HG02943 (cell line): ENCODE data around the gene TMEM97.
"Not testable (repeated sequence)": the region's sequence is repeated elsewhere in the genome, so short reads cannot be mapped to it uniquely, and the experiment has no call there.

Experiments
- ATAC-seq: cut with Tn5 transposase; IDR thresholded peaks from one replicate; pipeline ENCODE4 v1.9.1; 2021; ENCODE audit warnings: mild to moderate bottlenecking, low read depth, moderate library complexity; ENCODE audit not compliant: unreplicated experiment

The TMEM97 gene

DNA sequence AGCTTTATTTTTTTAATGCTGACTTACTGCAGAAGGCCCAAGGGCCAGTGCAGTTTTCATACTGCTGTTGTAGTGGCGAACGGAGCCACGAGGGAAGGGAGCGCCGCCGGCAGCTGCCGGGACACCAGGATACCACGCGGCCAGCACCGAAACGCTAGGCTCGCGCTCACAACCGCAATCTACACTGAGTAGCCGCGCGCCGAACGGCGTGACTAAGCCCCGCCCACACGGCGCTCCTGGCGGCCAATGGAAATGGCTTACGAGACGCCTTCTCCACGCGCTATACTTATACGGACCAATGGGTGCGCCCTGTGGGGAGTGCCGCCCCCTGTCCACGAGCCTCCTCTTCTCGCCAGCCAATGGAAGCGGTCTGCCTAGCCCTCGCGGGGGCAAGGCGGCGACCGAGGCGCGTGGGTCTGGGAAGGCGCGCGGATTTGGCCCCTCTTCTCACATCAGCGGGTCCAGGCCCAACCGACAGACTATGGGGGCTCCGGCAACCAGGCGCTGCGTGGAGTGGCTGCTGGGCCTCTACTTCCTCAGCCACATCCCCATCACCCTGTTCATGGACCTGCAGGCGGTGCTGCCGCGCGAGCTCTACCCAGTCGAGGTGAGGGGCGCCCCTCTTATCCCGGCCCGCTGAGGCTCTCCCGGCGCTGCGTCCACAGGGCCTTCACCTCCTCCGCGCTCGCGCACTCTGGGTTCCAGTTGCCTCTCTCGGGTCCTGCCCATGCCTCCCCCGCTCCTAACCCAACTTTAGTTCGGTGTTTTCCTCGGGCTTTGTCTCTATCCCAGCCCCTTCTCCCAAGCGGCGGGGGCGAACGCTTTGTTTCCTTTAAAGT lies at the start of gene TMEM97:
Gene TMEM97, plus strand, starts transcription at position 442 of the 839 bp plus-strand sequence. Its CDS starts 40 bp downstream, at position 482.
- ATAC-seq: peak; percentile 94

DNA sequence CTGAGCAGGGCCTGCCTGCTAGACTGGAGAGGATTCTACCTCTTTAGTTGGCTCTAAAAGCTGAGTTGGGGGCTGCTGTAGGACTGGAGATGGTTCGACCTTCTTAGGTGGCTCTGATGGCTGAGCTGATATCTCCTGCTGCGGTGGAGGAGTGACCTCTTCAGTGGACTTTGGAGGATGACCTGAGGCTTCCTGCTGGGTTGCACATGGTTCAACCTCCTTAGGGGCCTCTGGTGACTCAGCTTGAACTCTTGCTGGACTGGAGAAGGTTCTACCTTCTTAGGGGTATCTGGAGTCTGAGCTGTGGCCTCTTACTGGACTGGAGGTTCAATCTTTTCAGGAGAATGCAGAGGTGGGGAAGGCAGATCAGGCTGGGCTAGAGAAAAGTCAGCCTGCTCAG lies 48.9 kb upstream of the TMEM97 start:
- ATAC-seq: no peak

DNA sequence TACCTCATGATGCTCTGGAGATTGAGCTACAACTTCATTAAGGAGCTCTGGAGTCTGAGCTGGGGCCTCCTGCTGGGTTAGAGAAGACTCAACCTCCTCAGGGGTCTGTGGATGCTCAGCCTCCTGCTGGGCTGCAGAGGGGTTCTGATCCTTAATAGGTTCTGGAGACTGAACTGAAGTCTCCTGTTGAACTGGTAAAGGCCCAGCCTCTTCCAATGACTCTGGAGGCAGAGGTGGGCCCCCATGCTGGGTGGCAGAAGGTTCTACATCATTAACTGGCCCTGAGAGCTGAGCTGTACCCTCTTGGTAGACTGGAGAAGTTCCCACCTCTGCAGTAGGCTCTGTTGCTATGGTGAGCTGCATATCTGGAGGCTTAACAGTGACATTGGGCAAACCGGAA lies 48.1 kb upstream of the TMEM97 start:
- no peak for ATAC-seq

DNA sequence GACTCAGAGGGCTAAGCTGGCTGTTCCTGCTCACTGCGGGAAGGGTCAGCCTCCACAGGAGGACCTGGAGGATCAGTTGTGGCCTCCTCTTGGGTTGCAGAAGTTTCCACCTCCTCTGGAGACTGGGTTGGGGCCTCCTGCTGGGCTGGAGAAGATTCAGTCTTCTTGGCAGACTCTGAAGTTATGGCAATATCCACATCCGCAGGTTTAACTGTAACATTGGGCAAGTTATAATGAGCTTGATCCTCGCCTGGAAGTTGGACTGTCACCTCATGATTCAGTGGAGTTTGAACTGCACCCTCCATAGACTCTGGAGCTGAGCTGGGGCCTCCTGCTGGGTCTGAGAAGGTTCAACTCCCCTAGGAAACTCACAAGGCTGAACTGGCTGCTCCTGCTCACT lies 47.6 kb upstream of the TMEM97 start:
- no peak for ATAC-seq

- no peak for ATAC-seq
These were observed 46.8 kb upstream of the TMEM97 start for GRCh38 chr17:28272166-28272565.

GRCh38 chr17:28273341-28273740 lies 45.7 kb upstream of the TMEM97 start:
- ATAC-seq: not testable (repeated sequence)

GRCh38 chr17:28274591-28275265 lies 44.3 kb upstream of the TMEM97 start:
- ATAC-seq: no peak

GRCh38 chr17:28276011-28276410 lies 43.0 kb upstream of the TMEM97 start:
- ATAC-seq: no peak

DNA sequence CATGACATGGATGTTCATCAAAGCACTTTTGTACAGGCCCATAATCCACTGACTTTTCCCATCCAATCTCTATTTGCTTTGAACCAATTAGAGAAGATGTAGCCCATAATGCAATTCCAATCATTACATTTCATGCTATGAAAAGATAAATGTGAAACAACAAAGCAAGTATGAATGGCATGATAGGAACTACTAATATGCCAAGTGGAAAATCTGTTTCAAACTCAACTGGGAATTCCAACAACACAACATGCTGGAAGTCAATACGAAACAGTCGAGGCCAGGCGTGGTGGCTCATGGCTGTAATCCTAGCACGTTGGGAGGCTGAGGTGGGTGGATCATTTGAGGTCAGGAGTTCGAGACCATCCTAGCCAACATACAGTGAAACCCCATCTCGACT lies 39.6 kb upstream of the TMEM97 start:
- ATAC-seq: no peak

GRCh38 chr17:28280826-28281225 lies 38.2 kb upstream of the TMEM97 start:
- no peak for ATAC-seq

DNA sequence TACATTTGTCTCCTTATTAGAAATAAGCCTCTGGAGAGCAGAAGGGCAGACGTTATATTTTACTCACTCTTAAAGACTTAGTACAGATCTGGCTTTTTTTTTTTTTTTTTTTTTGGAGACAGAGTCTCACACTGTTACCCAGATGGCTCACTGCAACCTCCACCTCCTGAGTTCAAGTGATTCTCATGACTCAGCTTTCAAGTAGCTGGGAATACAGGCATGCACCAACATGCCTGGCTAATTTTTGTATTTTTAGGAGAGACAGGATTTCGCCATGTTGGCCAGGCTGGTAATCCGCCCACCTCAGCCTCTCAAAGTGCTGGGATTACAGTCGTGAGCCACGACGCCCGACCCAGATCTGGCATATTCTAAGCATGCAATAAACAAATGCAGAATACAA lies 36.4 kb upstream of the TMEM97 start:
- ATAC-seq: no peak

- ATAC-seq: no peak
These were observed 33.0 kb upstream of the TMEM97 start for GRCh38 chr17:28285965-28286364.

DNA sequence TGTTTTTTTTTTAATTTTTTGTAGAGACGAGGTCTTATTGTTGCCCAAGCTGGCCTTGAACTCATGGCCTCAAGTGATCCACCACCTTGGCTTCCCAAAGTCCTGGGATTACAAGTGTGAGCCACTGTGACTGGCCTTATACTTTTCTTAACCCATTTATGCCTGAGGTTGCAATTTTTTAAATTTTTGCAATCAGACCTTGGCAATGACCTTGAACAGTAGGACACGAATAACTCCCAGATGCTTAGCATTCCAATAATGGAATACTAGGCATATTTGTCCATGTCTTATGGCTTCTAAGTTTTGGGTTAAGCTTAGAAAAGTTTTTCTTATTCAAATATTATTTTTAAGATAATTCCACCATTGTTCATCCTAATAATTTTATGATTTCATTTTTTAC lies 28.3 kb upstream of the TMEM97 start:
- ATAC-seq: no peak

DNA sequence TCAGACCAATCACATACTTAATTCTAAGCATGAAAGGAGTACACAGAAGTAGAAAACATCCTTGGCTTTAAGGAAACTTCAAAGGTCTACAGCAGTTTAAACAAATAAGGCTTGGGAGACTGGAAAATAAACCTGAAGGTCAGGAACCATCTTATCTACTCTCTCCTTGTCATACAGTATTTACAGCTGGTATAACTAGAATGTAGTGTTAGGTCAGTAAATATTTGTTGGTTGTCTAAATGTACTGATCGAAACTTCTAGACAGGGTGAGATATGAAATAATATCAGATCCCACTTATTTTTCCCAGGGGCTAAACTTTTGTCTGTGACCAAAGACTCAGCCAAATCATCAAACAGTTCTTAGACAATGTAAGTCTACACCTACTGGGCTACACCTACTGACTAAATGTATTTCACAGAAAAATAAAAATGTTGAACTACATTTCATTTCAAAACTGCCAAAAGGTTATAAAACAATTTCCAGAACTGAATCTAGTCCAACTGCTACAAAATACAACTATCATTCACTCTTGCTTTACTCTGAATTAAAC lies 27.1 kb upstream of the TMEM97 start:
- ATAC-seq: no peak

DNA sequence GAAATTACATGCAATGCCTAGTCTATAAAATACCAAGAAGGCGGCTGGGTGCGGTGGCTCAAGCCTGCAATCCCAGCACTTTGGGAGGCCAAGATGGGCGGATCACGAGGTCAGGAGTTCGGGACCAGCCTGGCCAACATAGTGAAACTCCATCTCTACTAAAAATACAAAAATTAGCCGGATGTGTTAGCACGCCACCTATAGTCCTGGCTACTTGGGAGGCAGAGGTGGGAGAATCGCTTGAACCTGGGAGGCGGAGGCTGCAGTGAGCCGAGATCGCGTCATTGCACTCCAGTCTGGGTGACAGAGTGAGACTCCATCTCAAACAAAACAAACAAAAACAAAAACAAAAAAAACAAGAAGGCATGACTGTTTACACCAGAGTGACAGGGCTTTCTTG lies 26.1 kb upstream of the TMEM97 start:
- not testable (repeated sequence) for ATAC-seq

DNA sequence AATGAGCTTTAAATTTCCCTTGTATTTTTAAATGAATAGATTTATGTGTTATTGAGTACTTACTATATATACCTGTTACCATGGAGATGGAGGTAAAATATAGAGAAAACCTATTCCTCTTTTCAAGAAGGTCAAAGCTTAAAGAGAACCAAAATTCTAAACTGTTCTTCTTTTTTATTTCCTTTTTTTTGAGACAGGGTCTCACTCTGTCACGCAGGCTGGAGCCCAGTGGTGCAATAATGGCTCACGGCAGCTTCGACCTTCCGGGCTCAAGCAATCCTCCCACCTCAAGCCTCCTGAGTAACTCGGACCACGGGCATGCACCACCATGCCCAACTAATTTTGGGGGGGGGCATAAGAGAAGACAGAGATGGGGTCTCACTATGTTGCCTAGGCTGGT lies 25.0 kb upstream of the TMEM97 start:
- no peak for ATAC-seq

DNA sequence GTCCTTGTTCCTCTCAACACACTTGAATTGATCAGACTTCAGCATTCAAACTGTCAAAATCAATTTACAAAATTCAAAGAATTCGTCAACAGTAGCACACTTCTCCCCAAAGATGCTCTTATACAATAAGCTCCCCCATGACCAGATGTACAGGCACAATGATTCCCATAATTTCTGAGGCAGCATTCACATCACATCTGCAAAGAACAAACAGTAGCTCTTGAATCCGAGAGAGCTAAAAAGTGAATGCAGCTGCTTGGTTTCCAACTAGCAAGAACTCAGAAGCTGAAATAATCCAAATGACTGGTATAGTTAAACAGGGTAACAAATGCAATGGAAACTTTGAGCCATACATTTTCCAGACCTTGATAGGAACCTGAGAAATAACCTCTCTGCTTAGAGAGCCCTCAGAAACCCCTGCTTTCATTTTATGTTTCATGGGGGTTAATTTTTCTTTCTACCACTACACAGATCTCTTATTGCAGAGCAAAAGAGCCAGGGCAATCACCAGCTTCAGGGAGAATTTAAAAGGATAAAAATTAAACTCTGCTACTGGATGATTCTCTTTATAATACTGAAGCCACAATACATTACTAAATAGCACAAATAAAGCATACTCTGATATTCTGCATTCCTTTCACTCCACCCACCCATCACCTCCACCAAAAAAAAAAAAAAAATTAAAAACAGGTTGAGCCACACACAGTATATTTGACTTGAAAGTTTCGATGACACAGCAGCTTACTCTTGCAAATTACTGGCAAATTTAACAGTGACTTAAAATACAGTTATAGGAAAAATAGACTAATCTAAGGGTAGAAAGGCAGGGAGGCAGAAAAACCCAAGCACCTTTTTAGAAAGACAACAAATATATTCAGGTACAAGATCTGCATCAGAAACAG lies 23.1 kb upstream of the TMEM97 start:
- ATAC-seq: no peak

DNA sequence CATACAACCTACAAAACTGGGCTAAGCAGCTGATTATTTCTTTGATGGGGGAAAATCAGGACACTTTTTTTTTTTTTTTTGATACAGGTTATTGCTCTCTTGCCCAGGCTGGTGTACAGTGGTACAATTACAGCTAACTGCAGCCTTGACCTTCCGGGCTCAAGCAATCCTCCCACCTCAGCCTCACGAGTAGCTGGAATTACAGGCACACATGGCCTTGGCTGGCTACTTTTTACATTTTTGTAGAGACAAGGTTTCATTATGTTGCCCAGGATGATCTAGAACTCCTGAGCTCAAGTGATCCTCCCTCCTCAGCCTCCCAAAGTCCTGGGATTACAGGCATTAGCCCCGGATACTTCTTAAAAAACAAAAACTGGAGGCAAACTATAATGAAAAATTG lies 20.6 kb upstream of the TMEM97 start:
- no peak for ATAC-seq

DNA sequence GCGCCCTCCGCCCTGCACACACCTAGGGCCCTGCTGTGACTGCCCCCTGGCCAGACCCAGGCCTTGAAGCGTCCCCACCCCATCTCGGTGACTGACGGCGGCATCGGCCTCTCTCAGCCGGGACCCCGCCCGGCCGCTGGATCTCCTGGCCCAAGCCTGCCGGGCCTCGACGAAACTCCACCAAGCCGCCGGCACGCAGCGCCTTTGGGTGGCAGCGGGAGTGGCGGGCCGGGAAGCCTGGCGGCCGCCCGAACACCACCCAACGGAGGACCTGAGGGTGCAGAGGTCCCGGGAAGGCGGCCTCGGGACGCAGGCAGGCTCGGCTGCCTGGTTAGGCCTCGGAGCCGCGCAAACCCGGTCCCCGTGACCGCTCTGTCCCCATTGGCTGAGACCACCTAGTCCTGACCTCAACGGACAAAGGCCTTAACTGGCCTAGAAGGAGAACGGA lies 12.0 kb upstream of the TMEM97 start:
- no peak for ATAC-seq

DNA sequence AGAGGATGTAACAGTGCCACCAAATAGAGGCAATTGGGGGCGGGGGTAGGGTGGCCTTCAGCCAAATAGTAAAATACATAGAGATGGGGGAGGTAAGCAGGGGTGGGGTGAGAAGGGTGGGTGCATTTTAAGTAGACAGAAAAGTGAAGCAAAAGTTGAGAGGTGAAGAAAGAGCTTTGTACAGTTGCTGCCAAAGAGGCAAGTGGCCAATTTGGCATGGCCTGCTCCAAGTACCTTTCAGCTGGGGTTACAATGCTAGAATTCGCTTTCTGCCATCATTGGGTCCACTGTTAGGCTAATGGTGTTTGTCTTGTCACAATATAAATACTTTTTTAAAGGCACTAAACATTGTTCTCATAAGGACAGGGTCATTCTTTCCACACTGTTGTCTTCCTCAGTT lies 5.2 kb upstream of the TMEM97 start:
- no peak for ATAC-seq
